HepG2 (cell line): ENCODE data around the gene EPHB6. TPM values are rescaled to one million over a fixed set of nuclear protein-coding genes. Genes with fewer than 3 reads are reported as not detected.

Experiments
- ATAC-seq: fragments of 200-7000 bp; cut with Tn5 transposase; 3 replicates; pipeline ENCODE4 v1.9.1; 2020; ENCODE audit warnings: mild to moderate bottlenecking, moderate library complexity
- BruUV-seq: library from RNA; stranded (reverse); fragments of 400-500 nt; replicated peaks from 2 replicates; lab custom pipeline; 2021; lab: Mats Ljungman, UMichigan
- CTCF ChIA-PET: fragments of 300-600 bp; formaldehyde crosslinking; extraction: SDS; loops from one replicate; lab custom pipeline; 2021; ENCODE audit warnings: low total read pairs, inconsistent platforms, low intra/inter-chr PET ratio; lab: Yijun Ruan, JAX
- POLR2A ChIA-PET: fragments of 350-600 bp; sonication (Branson Sonifier 250); formaldehyde crosslinking; loops from one replicate; lab custom pipeline; 2020; ENCODE audit warnings: antibody characterized with exemption, inconsistent platforms; lab: Yijun Ruan, JAX
- DNase-seq: peaks from one replicate; pipeline ENCODE4 v3.0.0-alpha.2; 2015; ENCODE audit warnings: low spot score
- FAIRE-seq: peaks from 3 replicates; lab custom pipeline; 2011; peaks lifted over from hg19 to GRCh38; lab: Jason Lieb, UNC
- H2AFZ ChIP-seq: one replicate; pipeline ENCODE4 v1.6.1; 2011; ENCODE audit warnings: low read length, inconsistent platforms
- H3K27ac ChIP-seq: fragments of 300-600 bp; 3 replicates; pipeline ENCODE4 v1.8.0; 2011; ENCODE audit warnings: mixed run types, mild to moderate bottlenecking, mixed read lengths, low read length, inconsistent platforms; ENCODE audit not compliant: insufficient read depth; ENCODE audit errors: extremely low read length
- H3K27me3 ChIP-seq, 2 experiments: fragments of 200-600 bp in 1 of 2; 2 replicates in 1 of 2; 3 replicates in 1 of 2; pipeline versions ENCODE4 v1.6.0 to v1.8.0; 2011; ENCODE audit warnings: low read length in 2 of 2, mild to moderate bottlenecking in 2 of 2, moderate library complexity in 2 of 2, inconsistent platforms in 1 of 2; ENCODE audit not compliant: insufficient read depth in 2 of 2, control insufficient read depth in 1 of 2
- H3K36me3 ChIP-seq, 2 experiments: fragments of 200-600 bp in 1 of 2; replicated peaks in 1 of 2; 2 replicates in 1 of 2; 3 replicates in 1 of 2; pipeline versions ENCODE4 v1.5.1 to v1.8.0; 2011; ENCODE audit warnings: low read length in 2 of 2, inconsistent platforms in 1 of 2; ENCODE audit not compliant: insufficient read depth in 2 of 2, control insufficient read depth in 1 of 2
- H3K4me1 ChIP-seq: 2 replicates; pipeline ENCODE4 v1.5.1; 2012; ENCODE audit warnings: low read length, inconsistent platforms; ENCODE audit not compliant: insufficient read depth
- H3K4me2 ChIP-seq: 2 replicates; pipeline ENCODE4 v1.6.0; 2011; ENCODE audit warnings: low read depth, low read length, inconsistent platforms
- H3K4me3 ChIP-seq, 3 experiments: fragments of 200-600 bp in 1 of 3; sonication (generic), shearing (Covaris generic) in 1 of 3; replicated peaks in 1 of 3; 2 replicates each; pipeline ENCODE4 v1.5.1; 2011 to 2016; ENCODE audit warnings: low read length in 3 of 3, inconsistent platforms in 2 of 3, low read depth in 2 of 3, mild to moderate bottlenecking in 2 of 3, control low read depth in 1 of 3, mixed read lengths in 1 of 3; ENCODE audit not compliant: insufficient read depth in 1 of 3
- H3K79me2 ChIP-seq: one replicate; pipeline ENCODE4 v1.6.1; 2011; ENCODE audit warnings: low read length, inconsistent platforms; ENCODE audit not compliant: insufficient read depth
- H3K9ac ChIP-seq: 2 replicates; pipeline ENCODE4 v1.6.0; 2011; ENCODE audit warnings: mild to moderate bottlenecking, low read depth, low read length, inconsistent platforms; ENCODE audit not compliant: insufficient read depth
- H3K9me3 ChIP-seq: 2 replicates; pipeline ENCODE4 v1.5.1; 2012; ENCODE audit warnings: mild to moderate bottlenecking, low read length
- H4K20me1 ChIP-seq: 2 replicates; pipeline ENCODE4 v1.6.0; 2011; ENCODE audit warnings: inconsistent platforms, mild to moderate bottlenecking, low read length, moderate library complexity; ENCODE audit not compliant: insufficient read depth
- PHF20 ChIP-seq: sonication (generic); formaldehyde crosslinking; IDR thresholded peaks from 2 replicates; pipeline ENCODE4 v1.5.0; 2020; ENCODE audit warnings: mild to moderate bottlenecking, missing genetic modification reagents
- TEF ChIP-seq: sonication (generic); formaldehyde crosslinking; IDR thresholded peaks from 2 replicates; pipeline ENCODE4 v1.5.0; 2020; ENCODE audit warnings: missing genetic modification reagents
- YY1 ChIP-seq: IDR thresholded peaks from 2 replicates; pipeline ENCODE4 v1.6.1; 2011; ENCODE audit warnings: low read length, low read depth, moderate library complexity, mild to moderate bottlenecking; ENCODE audit not compliant: insufficient read depth, insufficient replicate concordance
- ZBTB10 ChIP-seq: sonication (generic); formaldehyde crosslinking; IDR thresholded peaks from 2 replicates; pipeline ENCODE4 v1.4.0; 2020; ENCODE audit warnings: missing genetic modification reagents, borderline replicate concordance
- ZFP36 ChIP-seq: fragments of 150-350 bp; IDR thresholded peaks from 2 replicates; pipeline ENCODE4 v1.6.1; 2018; ENCODE audit warnings: borderline replicate concordance, low read length, low read depth; ENCODE audit not compliant: partially characterized antibody
- ZFY ChIP-seq: sonication (generic); formaldehyde crosslinking; IDR thresholded peaks from 2 replicates; pipeline ENCODE4 v1.4.0; 2020; ENCODE audit warnings: missing genetic modification reagents
- ZNF33A ChIP-seq: sonication (generic); formaldehyde crosslinking; IDR thresholded peaks from 2 replicates; pipeline ENCODE4 v1.5.1; 2020; ENCODE audit warnings: missing genetic modification reagents, mild to moderate bottlenecking, moderate library complexity, borderline replicate concordance
- ZNF501 ChIP-seq: sonication (generic); formaldehyde crosslinking; IDR thresholded peaks from 2 replicates; pipeline ENCODE4 v1.5.1; 2020; ENCODE audit warnings: mild to moderate bottlenecking, moderate library complexity, missing genetic modification reagents
- ZNF580 ChIP-seq: IDR thresholded peaks from 2 replicates; pipeline ENCODE4 v1.6.1; 2016; ENCODE audit warnings: low read depth, borderline replicate concordance
- ZNF691 ChIP-seq: sonication (generic); formaldehyde crosslinking; IDR thresholded peaks from 2 replicates; pipeline ENCODE4 v1.4.0; 2020; ENCODE audit warnings: missing genetic modification reagents, low read depth, mild to moderate bottlenecking, borderline replicate concordance
- WGBS: methylation state at CpG from one replicate; pipeline ENCODE4 v1.1.6; 2017; ENCODE audit warnings: low lambda C conversion rate; 5-methylcytosine and 5-hydroxymethylcytosine counted together
- in situ Hi-C: cut with HindIII; loops from 2 replicates; pipeline ENCODE4 v1.10.0; 2017; ENCODE audit warnings: low pct_unique_long_range_greater_than_20kb; ENCODE audit not compliant: extremely low pct_ligation_motif_present
- intact Hi-C: fragments of 100-400 bp; cut with micrococcal nuclease; formaldehyde crosslinking; loops from one replicate; pipeline ENCODE4 v1.10.0; 2022; ENCODE audit not compliant: unreplicated experiment
- polyA plus RNA-seq, 8 experiments: library from polyadenylated mRNA; depleted of rRNA in 3 of 8; stranded (reverse) in 7 of 8; unstranded in 1 of 8; fragments of >200 nt; fragmentation: Illumina TruSeq in 4 of 8; extraction: Trizol in 4 of 8; gene quantifications; 2 replicates each; pipeline versions ENCODE4 v1.2.1 to v1.2.3, GENCODE V29; 2011 to 2016; ENCODE audit warnings: low read depth in 4 of 8, missing spikeins in 1 of 8, mixed read lengths in 1 of 8; ENCODE audit not compliant: insufficient read depth in 1 of 8
- total RNA-seq, 5 experiments: library from RNA; depleted of rRNA; stranded (reverse); fragments of >200 nt; fragmentation: Illumina TruSeq; extraction: Trizol; gene quantifications; 2 replicates each; pipeline ENCODE4 v1.2.3, GENCODE V29; 2016; ENCODE audit warnings: low read depth in 1 of 5

The EPHB6 gene
- total and polyA plus RNA-seq, 2 of the 13 experiments (the other 11 are each of a cell fraction or from before 2014, with no cell fraction given) = not detected

- in situ Hi-C loops = no loop called here
- FAIRE-seq = no peak
- no TSS peak for BruUV-seq
Observed at GRCh38 chr7:142806022-142806356, 48.9 kb upstream of the EPHB6 start.

GRCh38 chr7:142806957-142807356, 47.9 kb upstream of the EPHB6 start:
- Histone ChIP-seq H3K9me3 (no peaks in the 10 kb centered on the region), H3K79me2 (no peaks in the 10 kb centered on the region), H3K4me3 (no peak overlapping the region), H2AFZ (no peak overlapping the region), H3K27me3 (no peaks in the 10 kb centered on the region; a peak in 1 of 5 replicates), H3K27ac (no peak overlapping the region), H3K9ac (no peak overlapping the region), H3K4me1 (no peaks in the 10 kb centered on the region), H3K4me2 (no peak overlapping the region), H4K20me1 (no peaks in the 10 kb centered on the region), H3K36me3 (no peaks in the 10 kb centered on the region)
- no TSS peak for BruUV-seq
- ChIA-PET CTCF (no interaction called here), POLR2A (no interaction called here)
- FAIRE-seq = no peak
- no peak for ATAC-seq
- 4% methylated on average over 1 of the region's 1 CpG for WGBS
- no peak for DNase-seq
- in situ Hi-C loops (no loop called here), intact Hi-C loops (no loop called here)
- TF ChIP-seq PHF20 (CRISPR knock-in tag) (no peak), ZBTB10 (CRISPR knock-in tag) (no peak), ZFP36 (no peak), ZFY (CRISPR knock-in tag) (no peak), YY1 (no peak), ZNF33A (CRISPR knock-in tag) (no peak), TEF (CRISPR knock-in tag) (no peak)

More at GRCh38 chr7:142806022-142806356, 48.9 kb upstream of the EPHB6 start:
- intact Hi-C loops = no loop called here
- H4K20me1 ChIP-seq = no peaks in the 10 kb centered on the region
- no peak for DNase-seq
- no peak overlapping the region for H3K4me3 ChIP-seq
- no peaks in the 10 kb centered on the region for H3K9me3 ChIP-seq
- no peak for ATAC-seq
- ChIA-PET CTCF (no interaction called here), POLR2A (no interaction called here)
- H2AFZ ChIP-seq = no peak overlapping the region
- H3K4me2 ChIP-seq = no peak overlapping the region
- TF ChIP-seq ZNF691 (CRISPR knock-in tag) (no peak), ZNF501 (CRISPR knock-in tag) (no peak), ZNF580 (CRISPR knock-in tag) (no peak)
- no peak overlapping the region for H3K9ac ChIP-seq
- H3K27me3 ChIP-seq = no peaks in the 10 kb centered on the region; a peak in 1 of 5 replicates
- no peaks in the 10 kb centered on the region for H3K79me2 ChIP-seq
- no peaks in the 10 kb centered on the region for H3K4me1 ChIP-seq
- WGBS = 17% methylated on average over 2 of the region's 2 CpGs
- H3K36me3 ChIP-seq = no peaks in the 10 kb centered on the region
- no peak overlapping the region for H3K27ac ChIP-seq
